Testis (tissue), 3 donors: ENCODE data around the gene DRAXIN. TPM values are rescaled to one million over a fixed set of nuclear protein-coding genes. Genes with fewer than 3 reads are reported as not detected.

Source experiments
- DNase-seq: peaks from one replicate; pipeline ENCODE4 v3.0.0-alpha.2; 2019
- H3K27ac ChIP-seq, 2 donors: fragments of 200-600 bp; sonication (generic); one replicate each; pipeline ENCODE4 v1.5.1; 2019
- H3K27me3 ChIP-seq: fragments of 200-600 bp; sonication (generic); one replicate; pipeline ENCODE4 v1.5.1; 2019
- H3K36me3 ChIP-seq: fragments of 200-600 bp; sonication (generic); one replicate; pipeline ENCODE4 v1.5.1; 2017; ENCODE audit warnings: low read depth; ENCODE audit errors: missing control alignments
- H3K4me1 ChIP-seq: fragments of 200-600 bp; sonication (generic); one replicate; pipeline ENCODE4 v1.5.1; 2019
- H3K4me3 ChIP-seq, 2 donors: fragments of 200-600 bp; sonication (generic); one replicate each; pipeline ENCODE4 v1.5.1; 2017 to 2019
- H3K9me3 ChIP-seq: fragments of 200-600 bp; sonication (generic); one replicate; pipeline ENCODE4 v1.5.1; 2017
- CTCF ChIP-seq, 3 experiments: fragments of 450-650 bp in 2 of 3; fragments of 200-600 bp in 1 of 3; sonication (generic) in 1 of 3; IDR thresholded peaks; one replicate each; pipeline ENCODE4 v1.5.1; 2016 to 2019; ENCODE audit warnings: antibody characterized with exemption in 3 of 3, mild to moderate bottlenecking in 2 of 3, moderate library complexity in 1 of 3
- POLR2A ChIP-seq: fragments of 450-650 bp; IDR thresholded peaks from one replicate; pipeline ENCODE4 v1.6.1; 2017; ENCODE audit warnings: antibody characterized with exemption, mild to moderate bottlenecking, moderate library complexity
- WGBS, 2 donors: methylation state at CpG; one replicate each; pipeline ENCODE4 v1.1.5; 2018; 5-methylcytosine and 5-hydroxymethylcytosine counted together
- intact Hi-C: fragments of 100-400 bp; cut with DNase I; formaldehyde crosslinking; loops from one replicate; pipeline ENCODE4 v1.15.1; 2023; ENCODE audit warnings: low total_unique reads
- polyA plus RNA-seq: library from polyadenylated mRNA; stranded (reverse); fragments of 350-450 nt; fragmentation: Illumina TruSeq; extraction: RNeasy Lipid Tissue Mini Kit (QIAGEN cat#74804); gene quantifications from one replicate; pipeline ENCODE4 v1.2.3, GENCODE V29; 2014; ENCODE audit warnings: low read depth, low replicate concordance; ENCODE audit not compliant: insufficient read depth
- total RNA-seq, 2 donors: library from RNA; depleted of rRNA; stranded (reverse); fragments of >200 nt; gene quantifications; one replicate each; pipeline ENCODE4 v1.2.3, GENCODE V29; 2016

DRAXIN gene
- total and polyA plus RNA-seq, 3 donors from 2014 or later = 0.53 to 0.93 (median 0.79) TPM

GRCh38 chr1:11671205-11671543 lies 20.3 kb upstream of the DRAXIN start:
- DNase-seq = no peak
- H3K4me1 ChIP-seq = no peaks in the 10 kb centered on the region
- no peak overlapping the region for H3K27ac ChIP-seq
- H3K9me3 ChIP-seq = no peaks in the 10 kb centered on the region
- WGBS, 2 donors = 91 to 94% methylated on average over 6 of the region's 6 CpGs
- H3K4me3 ChIP-seq = no peak overlapping the region
- no peaks in the 10 kb centered on the region for H3K36me3 ChIP-seq
- no peaks in the 10 kb centered on the region for H3K27me3 ChIP-seq
- intact Hi-C loops = no loop called here
- TF ChIP-seq CTCF (IDR thresholded peaks at IDR 0.05) (no peak), POLR2A (no peak)

- DNase-seq = no peak
- Histone ChIP-seq H3K9me3 (no peaks in the 10 kb centered on the region), H3K27ac (no peak overlapping the region), H3K4me3 (no peak overlapping the region), H3K36me3 (no peaks in the 10 kb centered on the region), H3K27me3 (no peaks in the 10 kb centered on the region), H3K4me1 (no peaks in the 10 kb centered on the region)
- 90 to 96% methylated on average over 9 to 14 of the region's 14 CpGs for WGBS, 2 donors
- TF ChIP-seq POLR2A (no peak), CTCF (IDR thresholded peaks at IDR 0.05) (no peak)
- intact Hi-C loops = no loop called here
Observed at GRCh38 chr1:11671544-11672286, 19.8 kb upstream of the DRAXIN start.

- no peak for TF ChIP-seq POLR2A
- TF ChIP-seq CTCF (IDR thresholded peaks at IDR 0.05) = no peak
- intact Hi-C loops = no loop called here
- no peaks in the 10 kb centered on the region for H3K36me3 ChIP-seq
Observed at GRCh38 chr1:11673089-11673769, 18.3 kb upstream of the DRAXIN start.

GRCh38 chr1:11674488-11674887 lies 17.0 kb upstream of the DRAXIN start:
- Histone ChIP-seq H3K36me3 (no peaks in the 10 kb centered on the region), H3K4me1 (no peaks in the 10 kb centered on the region), H3K27me3 (no peaks in the 10 kb centered on the region), H3K9me3 (no peaks in the 10 kb centered on the region), H3K4me3 (no peak overlapping the region), H3K27ac (no peak overlapping the region)
- WGBS, 2 donors = 91 to 94% methylated on average over 14 of the region's 14 CpGs
- no peak for DNase-seq
- TF ChIP-seq POLR2A (no peak), CTCF (IDR thresholded peaks at IDR 0.05) (no peak)
- intact Hi-C loops = no loop called here

More at GRCh38 chr1:11673089-11673769, 18.3 kb upstream of the DRAXIN start:
- no peak overlapping the region for H3K27ac ChIP-seq
- H3K9me3 ChIP-seq = no peaks in the 10 kb centered on the region
- H3K4me1 ChIP-seq = no peaks in the 10 kb centered on the region
- DNase-seq = no peak
- WGBS, 2 donors = 88 to 93% methylated on average over 10 to 14 of the region's 14 CpGs
- H3K4me3 ChIP-seq = no peak overlapping the region
- H3K27me3 ChIP-seq = no peaks in the 10 kb centered on the region
